Activated naive CD4-positive, alpha-beta T cell treated with anti-CD3 and anti-CD28 coated beads, Interleukin-2, amount 10 ng/mL, durations not matched to agents 5 hours and 36 hours (primary cell): ENCODE results near the gene SLC25A41. TPM values are rescaled to one million over a fixed set of nuclear protein-coding genes. Genes with fewer than 3 reads are reported as not detected.

Experiments
- microRNA-seq: library from miRNA; unstranded; fragments of <30 nt; microRNA quantifications from one replicate; pipeline ENCODE4 v1.2.0, GENCODE V29; 2022; ENCODE audit warnings: borderline microRNAs expressed, borderline replicate concordance
- total RNA-seq, 2 experiments: library from RNA; stranded (reverse); gene quantifications; one replicate each; pipeline ENCODE4 v1.2.3, GENCODE V29; 2021

SLC25A41 gene
- not detected for total RNA-seq

GRCh38 chr19:6433663-6434062 is at the start of gene SLC25A41:
Gene SLC25A41, minus strand, starts transcription at chr19:6433763. Its CDS starts 70 bp downstream, at chr19:6433693.

DNA sequence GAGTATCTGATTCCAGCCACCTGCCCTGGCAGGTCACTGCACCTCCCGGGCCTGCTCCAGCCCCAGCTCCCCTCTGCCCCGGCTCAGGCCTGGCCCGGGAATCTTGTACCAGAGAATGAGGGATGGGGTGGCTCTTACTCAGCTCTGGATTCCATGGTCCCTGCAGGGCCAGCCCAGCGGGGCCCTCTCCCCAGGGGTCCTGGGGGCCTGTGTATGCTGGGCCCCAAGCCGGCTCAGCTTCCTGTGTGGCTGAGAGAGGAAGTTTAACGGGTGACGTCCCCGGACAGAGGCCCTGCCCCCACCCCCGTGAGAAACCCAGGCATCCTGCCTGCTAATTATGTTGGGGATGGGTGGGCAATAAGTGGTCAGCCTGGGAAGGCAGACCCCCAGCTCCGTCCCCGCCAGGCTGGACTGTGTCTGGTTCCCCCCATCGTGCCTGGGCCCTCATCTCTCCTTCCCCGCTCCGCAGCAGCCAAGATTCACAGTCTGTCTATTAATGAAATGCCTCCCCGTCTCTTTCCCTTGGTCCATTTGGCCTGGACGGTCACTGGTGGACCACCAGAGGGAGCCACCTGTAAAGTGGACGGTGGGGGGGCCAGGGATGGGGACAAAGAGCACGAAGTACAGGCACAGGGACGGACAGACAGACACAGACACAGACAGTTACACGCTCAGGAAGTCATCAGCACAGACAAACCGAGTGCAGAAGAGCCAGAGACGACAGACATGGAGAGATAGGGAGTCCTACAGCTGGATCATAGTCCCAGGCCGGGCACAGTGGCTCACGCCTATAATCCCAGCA is 48.2 kb upstream of the SLC25A41 start, which contains the start of gene DENND1C:
Gene DENND1C, minus strand, starts transcription at position 247 of the 802 bp plus-strand sequence. Its CDS starts 92 bp downstream, at position 155.

GRCh38 chr19:6464070-6464873 is 30.7 kb upstream of the SLC25A41 start, which contains the start of gene CRB3:
Gene CRB3, plus strand, starts transcription at chr19:6464271. Its CDS starts 431 bp downstream, at chr19:6464702.

DNA sequence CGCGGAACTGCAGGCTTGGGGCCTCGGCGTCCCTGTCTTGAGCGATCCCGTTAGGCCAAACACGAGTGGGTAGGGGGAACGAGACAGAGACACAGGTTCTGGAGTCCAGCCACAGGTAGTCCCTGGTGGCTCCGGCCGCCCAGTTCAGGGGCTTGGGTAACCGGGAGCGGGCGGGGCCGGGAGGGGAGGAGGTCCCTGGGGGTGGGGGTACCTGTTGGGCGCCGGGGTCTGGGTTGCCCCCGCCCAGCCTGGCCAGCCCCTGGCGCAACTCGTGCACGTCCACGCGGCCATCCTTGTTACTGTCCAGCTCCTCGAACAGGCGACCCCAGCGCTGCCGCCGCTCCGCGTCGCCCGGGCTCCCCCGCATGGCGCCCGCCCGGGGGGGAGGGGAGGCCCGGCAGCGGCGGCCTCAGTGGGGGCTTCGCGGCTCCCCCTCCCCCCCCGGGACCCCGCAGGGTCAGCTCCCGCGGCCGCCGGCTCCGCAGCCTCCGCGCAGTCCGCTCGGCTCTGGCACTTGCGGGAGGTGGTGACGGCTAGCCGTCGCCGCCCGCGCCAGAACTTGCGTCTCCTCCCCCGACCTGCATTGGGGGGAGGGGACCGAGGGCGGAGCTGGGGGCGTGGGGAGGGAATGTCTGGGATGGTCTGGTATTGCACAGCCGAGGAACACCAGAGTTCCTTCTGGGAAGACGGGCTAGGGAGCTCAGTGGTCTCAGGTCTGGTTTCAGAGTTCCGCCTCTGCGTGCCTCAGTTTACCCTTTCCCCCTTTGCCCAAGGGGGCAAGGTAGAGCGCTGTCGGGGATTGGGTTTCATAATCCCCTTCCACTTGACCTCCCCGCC is 25.9 kb upstream of the SLC25A41 start, which contains the start of gene SLC25A23:
Gene SLC25A23, minus strand, starts transcription at position 531 of the 837 bp plus-strand sequence. Its CDS starts 164 bp downstream, at position 367.

GRCh38 chr19:6424195-6424938 is 9.2 kb downstream of the SLC25A41 start, which contains the start of gene KHSRP:
Gene KHSRP, minus strand, starts transcription at chr19:6424811. Its CDS starts 110 bp downstream, at chr19:6424701.

DNA sequence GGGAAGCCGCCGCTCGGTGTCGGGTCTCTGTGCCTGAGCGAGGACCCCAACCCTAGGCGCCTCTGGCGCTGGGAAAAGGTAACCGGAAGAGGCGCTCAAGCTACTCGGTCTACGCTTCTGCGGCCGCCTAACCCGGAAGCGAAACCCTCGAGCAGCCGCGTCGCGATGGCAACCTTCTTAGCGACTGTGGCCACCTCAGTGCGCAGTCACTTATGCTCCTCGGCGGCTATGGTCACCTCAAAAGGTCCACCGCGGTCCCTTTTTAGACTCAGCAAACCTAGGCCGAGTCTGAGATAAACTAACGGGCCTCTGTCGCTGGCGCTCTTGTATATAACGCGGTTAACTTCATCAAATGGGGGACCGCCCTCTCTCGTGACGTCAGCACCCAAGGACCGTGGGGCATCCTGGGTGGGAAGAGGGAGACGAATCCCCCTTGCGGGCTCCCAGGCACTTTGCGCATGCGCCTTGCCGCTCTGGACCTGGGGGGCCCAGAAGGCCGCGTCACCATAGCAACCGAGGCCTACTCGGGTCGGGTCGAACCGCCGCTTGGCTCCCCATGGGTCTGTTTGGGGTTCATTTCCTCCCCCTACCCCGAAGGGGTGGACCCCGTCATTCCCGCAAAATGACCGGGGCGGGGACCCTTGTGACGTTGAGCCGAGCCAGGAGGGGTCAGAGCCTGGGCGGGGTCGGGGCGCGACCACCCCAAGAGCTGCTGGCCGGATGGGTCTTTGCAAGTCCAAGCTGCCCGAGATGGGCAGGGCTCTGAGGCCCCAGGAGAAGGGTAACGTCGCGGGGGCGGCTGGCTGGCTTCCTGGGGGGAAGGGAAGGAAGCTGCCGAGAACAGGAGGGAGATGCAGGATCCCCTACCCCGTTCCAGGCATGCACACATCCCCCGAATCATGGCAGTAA is 40.2 kb downstream of the SLC25A41 start, which contains the start of gene GTF2F1:
Gene GTF2F1, minus strand, starts transcription at position 91 of the 909 bp plus-strand sequence. CDS start 169 bp downstream, outside the sequence.

Small RNA genes within 50 kb of the gene (microRNA-seq; reads per million reads assigned to microRNA genes)
- gene MIR3940, result 8.5 reads per million, percentile 39 among the genes with 10 or more reads in this experiment
- not detected for gene MIR6790
- not detected for gene MIR6885

Other genes starting within 250 kb of the SLC25A41 start
- gene MLLT1, start 153.8 kb downstream of the SLC25A41 start, total RNA-seq, result 10 to 100 TPM; 36.2 to 39.2 TPM
- gene ACER1, start 100.2 kb downstream of the SLC25A41 start, total RNA-seq, result under 1 TPM; 0.40 to 0.84 TPM
- 100 to 1,000 TPM; 107 to 116 TPM for gene CLPP, start 72.2 kb downstream of the SLC25A41 start, total RNA-seq
- 10 to 100 TPM; 70.0 to 71.1 TPM for gene ALKBH7, start 61.0 kb downstream of the SLC25A41 start, total RNA-seq
- gene PSPN, start 57.8 kb downstream of the SLC25A41 start, total RNA-seq, result 1 to 10 TPM; 2.3 TPM
- gene GTF2F1, start 40.6 kb downstream of the SLC25A41 start, total RNA-seq, result 10 to 100 TPM; 67.1 to 70.0 TPM
- 100 to 1,000 TPM; 239 to 254 TPM for gene KHSRP, start 9.0 kb downstream of the SLC25A41 start, total RNA-seq
- 10 to 100 TPM; 38.4 to 39.3 TPM for gene SLC25A23, start 26.0 kb upstream of the SLC25A41 start, total RNA-seq
- gene CRB3, start 30.5 kb upstream of the SLC25A41 start, total RNA-seq, result 1 to 10 TPM; 1.2 to 1.3 TPM
- gene DENND1C, start 48.0 kb upstream of the SLC25A41 start, total RNA-seq, result 100 to 1,000 TPM; 117 to 125 TPM
- gene TUBB4A, start 68.5 kb upstream of the SLC25A41 start, total RNA-seq, result 1 to 10 TPM; 2.1 to 2.8 TPM
- gene TNFSF9, start 97.3 kb upstream of the SLC25A41 start, total RNA-seq, result under 1 TPM; 0.71 to 0.77 TPM
- gene CD70, start 157.4 kb upstream of the SLC25A41 start, total RNA-seq, result 1 to 10 TPM; 6.7 to 6.8 TPM
- 10 to 100 TPM; 11.8 to 13.5 TPM for gene TNFSF14, start 236.4 kb upstream of the SLC25A41 start, total RNA-seq